HG02571 (cell line): ENCODE measurements around the gene METTL23.

Source experiments
- ATAC-seq: cut with Tn5 transposase; IDR thresholded peaks from one replicate; pipeline ENCODE4 v1.9.1; 2021; ENCODE audit warnings: mild to moderate bottlenecking, moderate library complexity; ENCODE audit not compliant: unreplicated experiment

METTL23 gene

GRCh38 chr17:76726776-76727718 lies at the start of gene METTL23:
Gene METTL23, plus strand, starts transcription at chr17:76726839. Its CDS starts 2,872 bp downstream, at chr17:76729711.
- peak; percentile 45 for ATAC-seq

GRCh38 chr17:76677406-76677805 lies 49.2 kb upstream of the METTL23 start:
- no peak for ATAC-seq

GRCh38 chr17:76678330-76678729 lies 48.3 kb upstream of the METTL23 start:
- no peak for ATAC-seq

GRCh38 chr17:76679239-76679638 lies 47.4 kb upstream of the METTL23 start:
- no peak for ATAC-seq

- no peak for ATAC-seq
Measured at GRCh38 chr17:76681222-76682137, 45.2 kb upstream of the METTL23 start.

GRCh38 chr17:76682296-76682695 lies 44.3 kb upstream of the METTL23 start:
- no peak for ATAC-seq

GRCh38 chr17:76683011-76683755 lies 43.5 kb upstream of the METTL23 start:
- no peak for ATAC-seq

GRCh38 chr17:76683921-76684745 lies 42.5 kb upstream of the METTL23 start:
- ATAC-seq: no peak

GRCh38 chr17:76684756-76685155 lies 41.9 kb upstream of the METTL23 start:
- no peak for ATAC-seq

GRCh38 chr17:76685366-76685765 lies 41.3 kb upstream of the METTL23 start:
- no peak for ATAC-seq

- no peak for ATAC-seq
Measured at GRCh38 chr17:76685846-76686245, 40.8 kb upstream of the METTL23 start.

- no peak for ATAC-seq
Measured at GRCh38 chr17:76686538-76687297, 39.9 kb upstream of the METTL23 start.

- ATAC-seq: no peak
Measured at GRCh38 chr17:76687298-76688164, 39.1 kb upstream of the METTL23 start.

- ATAC-seq: no peak
Measured at GRCh38 chr17:76688165-76688622, 38.4 kb upstream of the METTL23 start.

GRCh38 chr17:76689859-76690258 lies 36.8 kb upstream of the METTL23 start:
- ATAC-seq: no peak

GRCh38 chr17:76690596-76691280 lies 35.9 kb upstream of the METTL23 start:
- no peak for ATAC-seq

GRCh38 chr17:76691379-76692191 lies 35.1 kb upstream of the METTL23 start:
- no peak for ATAC-seq
